Measurements from ENCODE around the gene ARAP2. TPM values are rescaled to one million over a fixed set of nuclear protein-coding genes. Genes with fewer than 3 reads are reported as not detected.

ARAP2 gene
- total RNA-seq, 4 donors from 2014 or later, result 7.5 to 21.0 (median 7.9) TPM

DNA sequence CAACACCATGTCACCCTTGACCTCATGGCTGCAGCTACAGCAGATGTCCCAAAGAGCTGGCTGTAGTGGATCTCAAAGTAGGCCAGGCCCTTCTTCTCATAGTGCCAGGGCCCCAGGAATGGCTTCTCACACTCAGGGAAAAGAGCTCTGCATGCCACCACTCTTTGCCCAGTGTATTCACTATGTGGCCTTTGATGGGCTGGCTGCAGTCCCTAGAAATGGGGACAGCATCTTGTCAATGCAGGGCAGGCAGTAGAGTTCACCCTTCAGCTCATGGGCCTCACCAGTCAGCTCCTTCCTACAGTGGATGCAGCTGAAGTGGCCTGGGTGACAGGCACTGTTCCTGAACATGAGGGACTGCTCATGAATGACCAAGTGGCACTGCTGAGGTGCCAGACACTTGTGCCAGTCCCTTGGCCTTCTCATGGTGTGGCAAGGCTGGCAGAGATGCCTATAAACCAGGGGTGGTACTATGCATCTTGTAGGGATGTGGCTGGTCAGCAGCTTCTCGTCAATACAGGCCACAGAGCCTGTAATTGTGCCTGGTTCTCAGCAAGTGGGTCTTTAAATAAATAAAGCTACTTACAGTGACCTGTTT lies 178.9 kb downstream of the ARAP2 start:
- WGBS, result 58% methylated on average over 1 of the region's 1 CpG
- Histone ChIP-seq H3K9me3 (no peaks in the 10 kb centered on the region), H3K27ac (replicated peaks in 1 of 4) (no peak overlapping the region), H3K36me3 (peaks cover 0 to 9% (median 2%) of the 10 kb centered on the region in 4 donors), H3K4me3 (no peak overlapping the region), H3K27me3 (no peaks in the 10 kb centered on the region), H3K4me1 (no peaks in the 10 kb centered on the region)
- no peak for DNase-seq (ENCODE audit: extremely low spot score)
- TF ChIP-seq POLR2A (IDR thresholded peaks at IDR 0.05; ENCODE audit: low read depth), result no peak
- no peak for TF ChIP-seq POLR2AphosphoS5 (IDR thresholded peaks at IDR 0.05)
- no peak for TF ChIP-seq EP300 (IDR thresholded peaks at IDR 0.05)
- TF ChIP-seq, protein P1, sequence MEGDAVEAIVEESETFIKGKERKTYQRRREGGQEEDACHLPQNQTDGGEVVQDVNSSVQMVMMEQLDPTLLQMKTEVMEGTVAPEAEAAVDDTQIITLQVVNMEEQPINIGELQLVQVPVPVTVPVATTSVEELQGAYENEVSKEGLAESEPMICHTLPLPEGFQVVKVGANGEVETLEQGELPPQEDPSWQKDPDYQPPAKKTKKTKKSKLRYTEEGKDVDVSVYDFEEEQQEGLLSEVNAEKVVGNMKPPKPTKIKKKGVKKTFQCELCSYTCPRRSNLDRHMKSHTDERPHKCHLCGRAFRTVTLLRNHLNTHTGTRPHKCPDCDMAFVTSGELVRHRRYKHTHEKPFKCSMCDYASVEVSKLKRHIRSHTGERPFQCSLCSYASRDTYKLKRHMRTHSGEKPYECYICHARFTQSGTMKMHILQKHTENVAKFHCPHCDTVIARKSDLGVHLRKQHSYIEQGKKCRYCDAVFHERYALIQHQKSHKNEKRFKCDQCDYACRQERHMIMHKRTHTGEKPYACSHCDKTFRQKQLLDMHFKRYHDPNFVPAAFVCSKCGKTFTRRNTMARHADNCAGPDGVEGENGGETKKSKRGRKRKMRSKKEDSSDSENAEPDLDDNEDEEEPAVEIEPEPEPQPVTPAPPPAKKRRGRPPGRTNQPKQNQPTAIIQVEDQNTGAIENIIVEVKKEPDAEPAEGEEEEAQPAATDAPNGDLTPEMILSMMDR (IDR thresholded peaks at IDR 0.05), result no peak
- intact Hi-C loops (cut with DNase I), result no loop called here

DNA sequence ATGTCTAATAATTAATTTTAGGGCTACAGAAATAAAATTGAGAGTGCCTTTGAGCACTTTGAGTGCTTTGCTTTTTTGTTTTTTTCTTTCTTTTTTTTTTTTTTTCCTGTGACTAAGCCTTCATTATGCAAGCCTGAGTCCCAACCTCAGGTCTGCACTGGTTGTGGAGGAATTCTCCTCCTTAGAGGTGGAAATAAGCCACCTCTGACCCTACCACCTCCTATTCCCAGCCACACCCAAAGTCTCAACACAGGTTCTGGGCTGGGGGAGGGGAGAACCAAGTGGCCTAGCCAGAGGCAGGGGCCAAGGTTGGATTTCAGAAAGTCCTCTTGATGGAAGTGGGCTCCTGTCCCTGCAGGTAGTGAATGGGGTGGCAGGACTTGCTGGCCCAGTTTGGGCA lies 180.2 kb downstream of the ARAP2 start:
- H3K27me3 ChIP-seq, result no peaks in the 10 kb centered on the region
- no peak for DNase-seq (ENCODE audit: extremely low spot score)
- H3K36me3 ChIP-seq, result peaks cover 0 to 9% (median 2%) of the 10 kb centered on the region in 4 donors
- H3K4me3 ChIP-seq, result no peak overlapping the region
- no peaks in the 10 kb centered on the region for H3K9me3 ChIP-seq
- intact Hi-C loops (cut with DNase I), result no loop called here
- H3K27ac ChIP-seq (replicated peaks in 1 of 4), result no peak overlapping the region
- H3K4me1 ChIP-seq, result no peaks in the 10 kb centered on the region
- TF ChIP-seq EP300 (IDR thresholded peaks at IDR 0.05), result no peak
- no peak for TF ChIP-seq POLR2AphosphoS5 (IDR thresholded peaks at IDR 0.05)
- TF ChIP-seq, protein P1 (IDR thresholded peaks at IDR 0.05), result no peak
- TF ChIP-seq POLR2A (IDR thresholded peaks at IDR 0.05; ENCODE audit: low read depth), result no peak

DNA sequence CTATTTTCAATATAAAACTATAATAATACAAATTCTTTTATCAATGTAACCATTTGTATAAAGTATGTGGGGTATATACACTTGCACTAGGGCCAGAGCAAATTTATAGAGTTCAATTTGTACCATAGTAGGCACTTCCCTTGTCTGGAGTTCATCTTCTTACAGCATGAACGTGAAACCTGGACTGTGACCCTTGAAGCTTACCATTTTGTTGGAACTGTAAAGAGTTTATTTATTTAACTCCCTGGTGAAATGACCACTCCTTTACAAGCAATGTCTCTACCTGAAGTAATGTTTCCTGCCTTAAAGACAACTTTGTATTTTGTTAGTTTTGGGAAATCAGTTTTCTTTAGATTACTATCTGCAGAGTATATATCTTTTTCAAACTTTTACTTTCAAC lies 188.2 kb downstream of the ARAP2 start:
- Histone ChIP-seq H3K27ac (replicated peaks in 1 of 4) (no peak overlapping the region), H3K4me3 (no peak overlapping the region), H3K27me3 (no peaks in the 10 kb centered on the region), H3K9me3 (no peaks in the 10 kb centered on the region), H3K36me3 (no peaks in the 10 kb centered on the region), H3K4me1 (no peaks in the 10 kb centered on the region)
- WGBS, result 63% methylated on average over 1 of the region's 1 CpG
- intact Hi-C loops (cut with DNase I), result no loop called here
- TF ChIP-seq POLR2A (IDR thresholded peaks at IDR 0.05; ENCODE audit: low read depth) (no peak), POLR2AphosphoS5 (IDR thresholded peaks at IDR 0.05) (no peak), EP300 (IDR thresholded peaks at IDR 0.05) (no peak)
- TF ChIP-seq, protein P1 (IDR thresholded peaks at IDR 0.05), result no peak
- no peak for DNase-seq (ENCODE audit: extremely low spot score)

DNA sequence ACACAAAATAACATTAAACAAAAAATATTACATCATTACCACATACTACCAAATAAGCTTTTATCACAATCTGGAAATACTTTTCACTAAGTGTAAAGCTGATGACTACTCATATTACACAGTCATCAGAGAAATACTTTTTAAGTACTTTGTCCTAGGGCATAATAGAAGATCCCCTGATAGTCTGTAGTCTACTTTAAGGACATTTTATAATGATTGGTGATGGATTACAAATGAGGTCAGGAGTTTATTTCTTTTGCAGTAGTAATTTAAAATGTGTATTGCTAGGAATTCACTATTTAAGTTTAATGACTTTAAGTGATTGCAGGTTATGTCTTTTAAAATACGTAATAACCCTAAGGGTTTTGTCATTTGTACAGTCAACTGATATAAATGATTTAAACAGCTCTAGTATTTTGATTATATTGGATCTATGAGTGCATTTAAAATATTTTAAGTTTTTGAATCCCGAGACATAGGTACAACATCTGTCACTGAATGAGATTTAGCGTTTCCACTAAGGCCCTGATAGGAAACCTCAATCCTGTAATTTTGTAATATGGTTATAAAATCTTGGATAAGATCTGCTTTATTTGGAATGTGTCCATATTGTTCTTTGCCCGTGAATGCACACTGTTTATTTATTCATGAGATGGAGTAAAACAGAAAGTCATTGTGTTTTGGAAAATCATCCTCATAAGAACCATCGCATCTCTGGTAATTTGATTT lies 189.5 kb downstream of the ARAP2 start:
- H3K36me3 ChIP-seq, result no peaks in the 10 kb centered on the region
- 58% methylated on average over 5 of the region's 5 CpGs for WGBS
- H3K4me3 ChIP-seq, result no peak overlapping the region
- no peak for DNase-seq (ENCODE audit: extremely low spot score)
- H3K27ac ChIP-seq (replicated peaks in 1 of 4), result no peak overlapping the region
- no peaks in the 10 kb centered on the region for H3K9me3 ChIP-seq
- no peaks in the 10 kb centered on the region for H3K27me3 ChIP-seq
- TF ChIP-seq EP300 (IDR thresholded peaks at IDR 0.05) (no peak), POLR2A (IDR thresholded peaks at IDR 0.05; ENCODE audit: low read depth) (no peak), POLR2AphosphoS5 (IDR thresholded peaks at IDR 0.05) (no peak)
- TF ChIP-seq, protein P1 (IDR thresholded peaks at IDR 0.05), result no peak
- intact Hi-C loops (cut with DNase I), result no loop called here
- no peaks in the 10 kb centered on the region for H3K4me1 ChIP-seq
